ENCODE measurements around the gene CHCHD3. TPM values are rescaled to one million over a fixed set of nuclear protein-coding genes. Genes with fewer than 3 reads are reported as not detected.

CHCHD3 gene
- total and polyA plus RNA-seq, 2 of the 4 experiments (the other 2 are of a cell fraction): 56.9 to 141 TPM

- in situ Hi-C loops (cut with MboI; ENCODE audit: low sequenced_read_pairs) (no loop called here), intact Hi-C loops (cut with micrococcal nuclease) (no loop called here), dilution Hi-C loops (cut with HindIII; ENCODE audit: low sequenced_read_pairs, unreplicated experiment) (no loop called here)
- Histone ChIP-seq H2AK5ac (ENCODE audit: low read depth, low read length) (no peak overlapping the region), H2BK120ac (ENCODE audit: low read depth, low read length) (no peak overlapping the region), H3K14ac (replicated peaks; ENCODE audit: low read depth, low read length) (no peak overlapping the region), H3K56ac (ENCODE audit: extremely low read depth, insufficient read depth, low read length) (no peak overlapping the region), H3K27me3 (ENCODE audit: control insufficient read depth, insufficient read depth, low read length) (no peaks in the 10 kb centered on the region), H3K9me1 (ENCODE audit: insufficient read depth, low read length) (no peaks in the 10 kb centered on the region), H3K4me2 (ENCODE audit: low read depth, low read length) (no peak overlapping the region), H4K91ac (ENCODE audit: insufficient read depth, low read depth, low read length) (no peak overlapping the region), H3K4me3 (ENCODE audit: insufficient read depth, low read depth, low read length) (no peak overlapping the region), H2BK5ac (ENCODE audit: low read depth, low read length, poor library complexity, severe bottlenecking) (no peak overlapping the region), H3K4me1 (ENCODE audit: control insufficient read depth, insufficient read depth, low read length) (no peaks in the 10 kb centered on the region), H2BK20ac (ENCODE audit: low read depth, low read length) (no peak overlapping the region), H3K27ac (ENCODE audit: insufficient read depth, low read length) (no peak overlapping the region), H3K79me1 (ENCODE audit: low read depth in 1 of 2, low read length in 2 of 2) (peaks cover 0 to 3% of the 10 kb centered on the region in 2 experiments; a peak in 1 of 4 replicates), H2BK15ac (ENCODE audit: low read depth, low read length) (no peak overlapping the region), H3K9ac (ENCODE audit: low read depth, low read length) (no peak overlapping the region), H2AK9ac (replicated peaks; ENCODE audit: low read depth, low read length, poor library complexity) (no peak overlapping the region), H4K8ac (ENCODE audit: low read depth in 2 of 2, low read length in 2 of 2) (no peak overlapping the region), H3K18ac (ENCODE audit: low read depth, low read length) (no peak overlapping the region), H4K5ac (ENCODE audit: low read depth, low read length) (no peak overlapping the region), H4K20me1 (ENCODE audit: insufficient read depth, low read length) (0 out of 2 replicates have a peak, but pooled peaks cover 3% of the 10 kb centered on the region), H3K4ac (ENCODE audit: low read depth, low read length) (no peak overlapping the region), H3K36me3 (ENCODE audit: control insufficient read depth, insufficient read depth, low read length) (no peaks in the 10 kb centered on the region), H2AFZ (replicated peaks; ENCODE audit: low read length, poor library complexity) (no peak overlapping the region), H3K23ac (ENCODE audit: low read depth, low read length) (no peak overlapping the region), H3K9me3 (ENCODE audit: control insufficient read depth, insufficient read depth, low read length) (no peaks in the 10 kb centered on the region)
- POLR2A ChIA-PET (ENCODE audit: unreplicated experiment): no interaction called here
- CTCF ChIA-PET: no interaction called here
- BruUV-seq (replicated peaks): no TSS peak
- WGBS, 2 experiments (ENCODE audit: extremely low coverage in 2 of 2, insufficient read length in 1 of 2): no CpG with 5 or more reads among the region's 4 CpGs
- no peak for ATAC-seq (ENCODE audit: low read depth)
- DNase-seq: no peak
- TF ChIP-seq MXI1 (IDR thresholded peaks at IDR 0.05; ENCODE audit: borderline replicate concordance, low read depth, low read length) (no peak), BHLHE40 (IDR thresholded peaks at IDR 0.05; ENCODE audit: low read depth, low read length) (no peak), MAFK (IDR thresholded peaks at IDR 0.05; ENCODE audit: low read depth, low read length) (no peak), USF2 (IDR thresholded peaks at IDR 0.05; ENCODE audit: low read depth, low read length) (no peak), POLR2A (IDR thresholded peaks at IDR 0.05; ENCODE audit: low read depth, low read length) (no peak), MAZ (IDR thresholded peaks at IDR 0.05; ENCODE audit: borderline replicate concordance, low read depth, low read length) (no peak), ELK1 (IDR thresholded peaks at IDR 0.05; ENCODE audit: borderline replicate concordance, low read depth, low read length) (no peak), SMC3 (IDR thresholded peaks at IDR 0.05; ENCODE audit: low read depth, low read length) (no peak), CEBPB (IDR thresholded peaks at IDR 0.05; ENCODE audit: low read depth, low read length) (no peak), CHD1 (IDR thresholded peaks at IDR 0.05; ENCODE audit: low read depth, low read length) (no peak), NFE2L2 (IDR thresholded peaks at IDR 0.05; ENCODE audit: low read depth, low read length) (no peak)
Measured at GRCh38 chr7:132919771-132920170, 162.1 kb downstream of the CHCHD3 start.
